ENCODE measurements around the gene IL1RL2. TPM values are rescaled to one million over a fixed set of nuclear protein-coding genes. Genes with fewer than 3 reads are reported as not detected.

Gene IL1RL2
- polyA plus RNA-seq, 1 donor: 0.34 TPM

GRCh38 chr2:102268510-102269199 is 81.8 kb downstream of the IL1RL2 start:
- DNase-seq: no peak

- DNase-seq: no peak
Measured at GRCh38 chr2:102269200-102269524, 82.3 kb downstream of the IL1RL2 start.

GRCh38 chr2:102271844-102272243 is 85.0 kb downstream of the IL1RL2 start:
- no peak for DNase-seq

- no peak for DNase-seq
Measured at GRCh38 chr2:102273619-102274211, 86.9 kb downstream of the IL1RL2 start.

GRCh38 chr2:102276549-102277201 is 89.9 kb downstream of the IL1RL2 start:
- no peak for DNase-seq

- DNase-seq: no peak
Measured at GRCh38 chr2:102277202-102277700, 90.4 kb downstream of the IL1RL2 start.

- DNase-seq: no peak
Measured at GRCh38 chr2:102278720-102279390, 92.0 kb downstream of the IL1RL2 start.

- DNase-seq: no peak
Measured at GRCh38 chr2:102279391-102279735, 92.5 kb downstream of the IL1RL2 start.

GRCh38 chr2:102282678-102283091 is 95.9 kb downstream of the IL1RL2 start:
- no peak for DNase-seq

GRCh38 chr2:102283996-102284395 is 97.2 kb downstream of the IL1RL2 start:
- DNase-seq: no peak

- no peak for DNase-seq
Measured at GRCh38 chr2:102284611-102285010, 97.8 kb downstream of the IL1RL2 start.

GRCh38 chr2:102285368-102285767 is 98.5 kb downstream of the IL1RL2 start:
- DNase-seq: no peak

- no peak for DNase-seq
Measured at GRCh38 chr2:102286041-102286440, 99.2 kb downstream of the IL1RL2 start.

- DNase-seq: no peak
Measured at GRCh38 chr2:102289129-102289528, 102.3 kb downstream of the IL1RL2 start.

Other genes with a start within 250 kb of the IL1RL2 start
- gene IL1R2, start 195.1 kb upstream of the IL1RL2 start, polyA plus RNA-seq (ENCODE audit: insufficient read length): 0.31 TPM
- gene IL1R1, start 44.3 kb upstream of the IL1RL2 start, polyA plus RNA-seq (ENCODE audit: insufficient read length): 9.3 TPM
- 0.41 TPM for gene IL1RL1, start 124.5 kb downstream of the IL1RL2 start, polyA plus RNA-seq (ENCODE audit: insufficient read length)
- gene IL18R1, start 168.8 kb downstream of the IL1RL2 start, polyA plus RNA-seq (ENCODE audit: insufficient read length): 0.50 TPM
- gene IL18RAP, start 236.1 kb downstream of the IL1RL2 start, polyA plus RNA-seq (ENCODE audit: insufficient read length): 0.14 TPM

Measured in hindlimb muscle (tissue), 1 donor.